H1 (cell line): ENCODE data around the gene PTPA. TPM values are rescaled to one million over a fixed set of nuclear protein-coding genes. Genes with fewer than 3 reads are reported as not detected.
A peak's percentile ranks its signal among the peaks of the same experiment; 100 is the strongest.

Experiments used
- CTCF ChIA-PET: fragments of 300-600 bp; sonication (Branson Sonifier 250); formaldehyde crosslinking; loops from one replicate; lab custom pipeline; 2021; ENCODE audit not compliant: partially characterized antibody; lab: Charles Lee
- POLR2A ChIA-PET: fragments of 300-600 bp; sonication (Branson Sonifier 250); formaldehyde crosslinking; loops from one replicate; lab custom pipeline; 2021; ENCODE audit warnings: inconsistent platforms; ENCODE audit not compliant: partially characterized antibody; lab: Charles Lee
- DNase-seq, 2 experiments: peaks; one replicate each; pipeline versions ENCODE4 v3.0.0 to v3.0.0-alpha.2; 2010 to 2022; ENCODE audit warnings: low spot score in 2 of 2, low read depth in 1 of 2, mixed read lengths in 1 of 2
- FAIRE-seq: peaks from 2 replicates; lab custom pipeline; 2011; peaks lifted over from hg19 to GRCh38; lab: Jason Lieb, UNC
- H2AFZ ChIP-seq: 2 replicates; pipeline ENCODE4 v1.8.1; 2012; ENCODE audit warnings: low read length, inconsistent platforms
- H2AK5ac ChIP-seq: 2 replicates; pipeline ENCODE4 v1.6.1; 2013; ENCODE audit warnings: low read depth, low read length
- H2BK120ac ChIP-seq: replicated peaks from 2 replicates; pipeline ENCODE3; 2013; ENCODE audit warnings: low read depth, low read length, inconsistent platforms
- H2BK12ac ChIP-seq: 2 replicates; pipeline ENCODE4 v1.6.1; 2013; ENCODE audit warnings: low read depth, low read length
- H2BK15ac ChIP-seq: 2 replicates; pipeline ENCODE4 v1.6.1; 2013; ENCODE audit warnings: low read length
- H2BK20ac ChIP-seq: 2 replicates; pipeline ENCODE4 v1.6.1; 2013; ENCODE audit warnings: low read length
- H2BK5ac ChIP-seq: 2 replicates; pipeline ENCODE4 v1.6.1; 2013; ENCODE audit warnings: low read depth, low read length
- H3K14ac ChIP-seq: 2 replicates; pipeline ENCODE4 v1.6.1; 2013; ENCODE audit warnings: inconsistent platforms; ENCODE audit not compliant: insufficient read length
- H3K18ac ChIP-seq: 2 replicates; pipeline ENCODE4 v1.6.1; 2013; ENCODE audit warnings: low read length; ENCODE audit errors: extremely low read depth
- H3K23ac ChIP-seq: 2 replicates; pipeline ENCODE4 v1.6.1; 2013; ENCODE audit warnings: inconsistent platforms; ENCODE audit not compliant: insufficient read length
- H3K23me2 ChIP-seq: 2 replicates; pipeline ENCODE4 v1.6.1; 2013; ENCODE audit warnings: low read depth, low read length
- H3K27ac ChIP-seq: 2 replicates; pipeline ENCODE4 v1.6.1; 2011; ENCODE audit warnings: low read depth, low read length, inconsistent platforms
- H3K27me3 ChIP-seq, 4 experiments: replicated peaks in 1 of 4; 1 replicate in 1 of 4; 2 replicates in 3 of 4; pipeline versions ENCODE4 v1.6.1 to v1.8.1; 2011 to 2013; ENCODE audit warnings: low read length in 3 of 4, mild to moderate bottlenecking in 3 of 4, inconsistent platforms in 2 of 4, mixed read lengths in 2 of 4, moderate library complexity in 1 of 4; ENCODE audit not compliant: control insufficient read depth in 3 of 4, insufficient read depth in 3 of 4; ENCODE audit errors: extremely low read depth in 1 of 4
- H3K36me3 ChIP-seq, 4 experiments: 2 replicates each; pipeline versions ENCODE4 v1.6.1 to v1.8.1; 2011 to 2013; ENCODE audit warnings: mild to moderate bottlenecking in 4 of 4, low read length in 3 of 4, moderate library complexity in 2 of 4, control low read depth in 1 of 4, inconsistent platforms in 1 of 4; ENCODE audit not compliant: insufficient read depth in 4 of 4, control insufficient read depth in 2 of 4
- H3K4ac ChIP-seq: replicated peaks from 2 replicates; pipeline ENCODE3; 2013; ENCODE audit warnings: low read length, low read depth, mixed read lengths, inconsistent platforms; ENCODE audit not compliant: insufficient read length
- H3K4me1 ChIP-seq, 4 experiments: replicated peaks in 1 of 4; 1 replicate in 1 of 4; 2 replicates in 3 of 4; pipeline versions ENCODE4 v1.6.1 to v1.8.1; 2011 to 2013; ENCODE audit warnings: low read length in 3 of 4, inconsistent platforms in 2 of 4, mixed read lengths in 1 of 4; ENCODE audit not compliant: insufficient read depth in 4 of 4, control insufficient read depth in 3 of 4
- H3K4me2 ChIP-seq, 2 experiments: 2 replicates each; pipeline versions ENCODE4 v1.6.1 to v1.8.1; 2011 to 2013; ENCODE audit warnings: low read depth in 2 of 2, low read length in 2 of 2, control low read depth in 1 of 2, inconsistent platforms in 1 of 2, mild to moderate bottlenecking in 1 of 2; ENCODE audit not compliant: insufficient read depth in 1 of 2
- H3K4me3 ChIP-seq, 4 experiments: fragments of 200-600, 300-600 bp in 1 of 4; sonication (generic), shearing (Covaris generic), sonication (Bioruptor Twin) in 1 of 4; 2 replicates each; pipeline versions ENCODE4 v1.5.1 to v1.8.1; 2011 to 2016; ENCODE audit warnings: low read length in 4 of 4, low read depth in 3 of 4, control low read depth in 2 of 4, inconsistent platforms in 2 of 4, mild to moderate bottlenecking in 2 of 4, mixed read lengths in 1 of 4, moderate library complexity in 1 of 4; ENCODE audit not compliant: insufficient read depth in 2 of 4; ENCODE audit errors: extremely low read depth in 1 of 4
- H3K56ac ChIP-seq: replicated peaks from 2 replicates; pipeline ENCODE3; 2013; ENCODE audit warnings: low read depth, mild to moderate bottlenecking, mixed read lengths, low read length, inconsistent platforms; ENCODE audit not compliant: insufficient read length
- H3K79me1 ChIP-seq: 2 replicates; pipeline ENCODE4 v1.6.1; 2013; ENCODE audit warnings: low read depth, low read length, control low read depth
- H3K79me2 ChIP-seq, 2 experiments: 2 replicates each; pipeline versions ENCODE4 v1.6.1 to v1.8.1; 2012 to 2013; ENCODE audit warnings: low read length in 2 of 2, mild to moderate bottlenecking in 2 of 2, inconsistent platforms in 1 of 2; ENCODE audit not compliant: insufficient read depth in 2 of 2, control insufficient read depth in 1 of 2
- H3K9ac ChIP-seq, 4 experiments: replicated peaks in 1 of 4; 1 replicate in 1 of 4; 2 replicates in 3 of 4; pipeline versions ENCODE4 v1.6.1 to v1.8.1; 2011 to 2013; ENCODE audit warnings: low read depth in 3 of 4, low read length in 3 of 4, control low read depth in 2 of 4, mild to moderate bottlenecking in 2 of 4, moderate library complexity in 2 of 4, inconsistent platforms in 1 of 4; ENCODE audit errors: extremely low read depth in 1 of 4
- H3K9me3 ChIP-seq, 2 experiments: 2 replicates each; pipeline versions ENCODE4 v1.6.1 to v1.8.1; 2012 to 2013; ENCODE audit warnings: mild to moderate bottlenecking in 2 of 2, moderate library complexity in 2 of 2, control low read depth in 1 of 2, inconsistent platforms in 1 of 2, low read depth in 1 of 2, low read length in 1 of 2, mixed read lengths in 1 of 2; ENCODE audit not compliant: insufficient read depth in 2 of 2
- H4K20me1 ChIP-seq, 2 experiments: replicated peaks in 1 of 2; 2 replicates each; pipeline versions ENCODE3 to v1.8.1; 2011 to 2013; ENCODE audit warnings: inconsistent platforms in 2 of 2, low read length in 2 of 2, mild to moderate bottlenecking in 1 of 2; ENCODE audit not compliant: insufficient read depth in 2 of 2, control insufficient read depth in 1 of 2
- H4K5ac ChIP-seq: 2 replicates; pipeline ENCODE4 v1.6.1; 2013; ENCODE audit warnings: low read length, low read depth, mixed read lengths, inconsistent platforms; ENCODE audit not compliant: insufficient read length
- H4K8ac ChIP-seq: 2 replicates; pipeline ENCODE4 v1.8.0; 2013; ENCODE audit warnings: mild to moderate bottlenecking, moderate library complexity, low read length, inconsistent platforms; ENCODE audit not compliant: insufficient read depth; ENCODE audit errors: extremely low read depth
- H4K91ac ChIP-seq: replicated peaks from 2 replicates; pipeline ENCODE3; 2013; ENCODE audit warnings: low read length, mixed read lengths, inconsistent platforms; ENCODE audit not compliant: insufficient read length
- PHF8 ChIP-seq: fragments of 200-600 bp; sonication (generic); conservative IDR thresholded peaks from 2 replicates; pipeline ENCODE4 v1.7.1; 2012; ENCODE audit warnings: low read depth, mild to moderate bottlenecking, inconsistent platforms, low read length, moderate library complexity
- WGBS, 2 experiments: shearing (Covaris generic) in 1 of 2; methylation state at CpG; one replicate each; pipeline versions ENCODE4 v1.1.6 to v1.1.7; 2013 to 2015; ENCODE audit warnings: low lambda C conversion rate in 2 of 2, mixed read lengths in 2 of 2, inconsistent platforms in 1 of 2, low coverage in 1 of 2, missing lambda C conversion rate in 1 of 2; ENCODE audit not compliant: insufficient replicate concordance in 2 of 2, insufficient coverage in 1 of 2, insufficient read length in 1 of 2; ENCODE audit errors: extremely low coverage in 1 of 2, missing lambda C conversion rate in 1 of 2; 5-methylcytosine and 5-hydroxymethylcytosine counted together
- polyA plus RNA-seq, 7 experiments: library from polyadenylated mRNA; depleted of rRNA in 3 of 7; stranded (reverse) in 5 of 7; unstranded in 2 of 7; fragments of >200 nt in 5 of 7; fragments of 200-250 nt in 2 of 7; gene quantifications; 1 replicate in 5 of 7; 2 replicates in 1 of 7; 4 replicates in 1 of 7; pipeline versions ENCODE4 v1.2.1 to v1.2.3, GENCODE V29; 2011 to 2013; ENCODE audit warnings: missing spikeins in 2 of 7, mixed read lengths in 2 of 7
- total RNA-seq: library from RNA; stranded (reverse); fragmentation: NEBNext Ultra II Directional; extraction: Animal tissue kit (Norgen Biotek cat#: 25700); gene quantifications from 2 replicates; pipeline ENCODE4 v1.2.1, GENCODE V29; 2021
- TF ChIP-seq, protein P1 (sequence below): IDR thresholded peaks from 2 replicates; pipeline ENCODE4 v1.6.1; 2011; ENCODE audit warnings: low read depth, mild to moderate bottlenecking, low read length; ENCODE audit not compliant: insufficient read depth

The PTPA gene
- total and polyA plus RNA-seq, 2 of the 8 experiments (the other 6 are each of a cell fraction or from before 2014, with no cell fraction given): 114 to 145 TPM

DNA sequence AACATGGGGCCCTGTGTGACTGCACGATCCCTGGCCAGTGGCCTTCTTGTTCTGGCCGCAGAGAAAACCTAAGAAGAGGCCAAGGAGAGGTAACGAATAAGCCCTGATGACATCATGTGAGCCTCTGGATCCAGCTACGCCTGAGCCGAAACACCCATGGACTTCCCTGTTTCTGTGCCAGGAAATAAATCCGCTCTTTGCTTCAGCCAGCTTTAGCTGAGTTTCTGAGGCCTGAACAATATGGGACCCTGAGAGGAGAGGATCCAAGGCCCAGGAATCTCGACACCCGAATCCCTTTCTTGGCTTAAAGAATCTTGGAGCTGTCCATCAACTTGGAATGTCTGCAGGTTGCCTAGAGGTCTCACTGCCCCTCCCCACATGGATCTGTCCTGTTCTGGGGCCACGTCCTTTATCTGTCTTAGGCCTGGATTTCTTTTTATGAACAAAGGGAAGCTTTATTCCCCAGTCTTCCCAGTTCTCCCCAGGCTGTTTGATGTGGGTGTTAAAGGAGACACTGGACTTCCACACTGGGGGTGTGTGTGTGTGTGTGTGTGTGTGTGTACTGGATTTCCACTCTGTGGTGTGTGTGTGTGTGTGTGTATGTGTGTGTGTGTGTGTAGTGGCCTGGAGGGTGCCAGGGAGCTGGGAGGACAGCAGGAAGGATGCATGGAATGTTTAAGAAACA, 53.2 kb downstream of the PTPA start:
- DNase-seq: no peak
- no peak overlapping the region for H4K8ac ChIP-seq
- H3K14ac ChIP-seq: no peak overlapping the region
- no peaks in the 10 kb centered on the region for H3K27me3 ChIP-seq
- peak overlapping the region; percentile 82; the same call in 1 of the 2 replicates for H2AK5ac ChIP-seq
- H2BK5ac ChIP-seq: peak overlapping the region; percentile 5; the same call in 1 of the 2 replicates
- peak overlapping the region; percentile 13; the same call in 1 of the 2 replicates for H3K18ac ChIP-seq
- FAIRE-seq: no peak
- no peak overlapping the region for H3K23ac ChIP-seq
- no peak overlapping the region for H3K4me2 ChIP-seq
- no peak overlapping the region for H3K4me3 ChIP-seq
- peak overlapping the region; percentile 81; the same call in 1 of the 2 replicates for H2BK12ac ChIP-seq
- no peaks in the 10 kb centered on the region for H3K79me2 ChIP-seq
- 88% methylated on average over 9 of the region's 9 CpGs; no CpG with 5 or more reads in 1 of the 2 experiments for WGBS, 2 experiments
- H3K9me3 ChIP-seq: no peaks in the 10 kb centered on the region
- H4K20me1 ChIP-seq: no peaks in the 10 kb centered on the region
- no peak overlapping the region for H2AFZ ChIP-seq
- H3K9ac ChIP-seq: no peak overlapping the region
- no peak overlapping the region for H2BK120ac ChIP-seq
- H3K36me3 ChIP-seq: no peaks in the 10 kb centered on the region
- H3K4me1 ChIP-seq: peaks cover 8 to 20% (median 15%) of the 10 kb centered on the region in 4 experiments
- ChIA-PET POLR2A (interaction anchor here (0.6 to 1.8 kb wide), 13 partner anchors 11 to 472 kb away, joined by 3 to 5 read pairs (median 4); partner anchors contain the start of gene IER5L), CTCF (interaction anchor here (0.6 to 36.8 kb wide), 7 partner anchors 8 to 1403 kb away, joined by 3 to 831 read pairs (median 4); partner anchors contain the start of gene IER5L)
- TF ChIP-seq, protein P1, sequence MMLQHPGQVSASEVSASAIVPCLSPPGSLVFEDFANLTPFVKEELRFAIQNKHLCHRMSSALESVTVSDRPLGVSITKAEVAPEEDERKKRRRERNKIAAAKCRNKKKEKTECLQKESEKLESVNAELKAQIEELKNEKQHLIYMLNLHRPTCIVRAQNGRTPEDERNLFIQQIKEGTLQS: no peak
- no peak for TF ChIP-seq PHF8
- no peaks in the 10 kb centered on the region for H3K79me1 ChIP-seq
- H2BK20ac ChIP-seq: no peak overlapping the region
- no peak overlapping the region for H3K4ac ChIP-seq
- H4K91ac ChIP-seq: no peak overlapping the region
- H4K5ac ChIP-seq: no peak overlapping the region
- 0 out of 2 replicates have a peak overlapping the region, but pooled peaks have one; percentile 40 for H2BK15ac ChIP-seq
- 0 out of 2 replicates have a peak, but pooled peaks cover 2% of the 10 kb centered on the region for H3K23me2 ChIP-seq
- H3K56ac ChIP-seq: no peak overlapping the region
- no peak overlapping the region for H3K27ac ChIP-seq
